KMS-11 (cell line): ENCODE results near the gene MVB12B.

Experiments
- H2AFZ ChIP-seq: fragments of 200-600 bp; sonication (generic); 2 replicates; pipeline ENCODE4 v1.6.1; 2016; ENCODE audit warnings: antibody characterized with exemption, mixed run types, low read depth
- H3K27ac ChIP-seq: fragments of 200-600 bp; sonication (generic); 2 replicates; pipeline ENCODE4 v1.6.1; 2016; ENCODE audit warnings: mild to moderate bottlenecking, mixed run types
- H3K27me3 ChIP-seq: fragments of 200-600 bp; sonication (generic); 2 replicates; pipeline ENCODE4 v1.6.1; 2017; ENCODE audit warnings: mild to moderate bottlenecking, low read depth, mixed run types, moderate library complexity; ENCODE audit not compliant: insufficient read depth
- H3K36me3 ChIP-seq: fragments of 200-600 bp; sonication (generic); 2 replicates; pipeline ENCODE4 v1.6.1; 2017; ENCODE audit warnings: mild to moderate bottlenecking, mixed run types; ENCODE audit not compliant: insufficient read depth
- H3K4me1 ChIP-seq: fragments of 200-600 bp; sonication (generic); 2 replicates; pipeline ENCODE4 v1.6.1; 2016; ENCODE audit warnings: mild to moderate bottlenecking, low read depth, mixed run types; ENCODE audit not compliant: poor library complexity, severe bottlenecking
- H3K4me2 ChIP-seq: fragments of 200-600 bp; sonication (generic); 2 replicates; pipeline ENCODE4 v1.7.0; 2016; ENCODE audit warnings: mild to moderate bottlenecking, mixed run types
- H3K4me3 ChIP-seq: fragments of 200-600 bp; sonication (generic); IDR thresholded peaks from 2 replicates; pipeline ENCODE4 v1.6.1; 2017; ENCODE audit warnings: low read depth, low read length, mixed read lengths; ENCODE audit not compliant: insufficient read depth
- H3K79me2 ChIP-seq: fragments of 200-600 bp; sonication (generic); 2 replicates; pipeline ENCODE4 v1.6.1; 2016; ENCODE audit warnings: low read depth, mixed run types; ENCODE audit not compliant: insufficient read depth
- H3K9ac ChIP-seq: fragments of 200-600 bp; sonication (generic); 2 replicates; pipeline ENCODE4 v1.6.1; 2016; ENCODE audit warnings: mild to moderate bottlenecking, mixed run types
- H4K20me1 ChIP-seq: fragments of 200-600 bp; sonication (generic); 2 replicates; pipeline ENCODE4 v1.6.1; 2016; ENCODE audit warnings: mild to moderate bottlenecking, mixed run types; ENCODE audit not compliant: insufficient read depth
- TF ChIP-seq, protein P1 (sequence below): fragments of 200-600 bp; sonication (generic); conservative IDR thresholded peaks from 2 replicates; pipeline ENCODE4 v1.6.1; 2017; ENCODE audit warnings: low read depth, mild to moderate bottlenecking, antibody characterized with exemption, low read length, moderate library complexity, mixed read lengths

Gene MVB12B

DNA sequence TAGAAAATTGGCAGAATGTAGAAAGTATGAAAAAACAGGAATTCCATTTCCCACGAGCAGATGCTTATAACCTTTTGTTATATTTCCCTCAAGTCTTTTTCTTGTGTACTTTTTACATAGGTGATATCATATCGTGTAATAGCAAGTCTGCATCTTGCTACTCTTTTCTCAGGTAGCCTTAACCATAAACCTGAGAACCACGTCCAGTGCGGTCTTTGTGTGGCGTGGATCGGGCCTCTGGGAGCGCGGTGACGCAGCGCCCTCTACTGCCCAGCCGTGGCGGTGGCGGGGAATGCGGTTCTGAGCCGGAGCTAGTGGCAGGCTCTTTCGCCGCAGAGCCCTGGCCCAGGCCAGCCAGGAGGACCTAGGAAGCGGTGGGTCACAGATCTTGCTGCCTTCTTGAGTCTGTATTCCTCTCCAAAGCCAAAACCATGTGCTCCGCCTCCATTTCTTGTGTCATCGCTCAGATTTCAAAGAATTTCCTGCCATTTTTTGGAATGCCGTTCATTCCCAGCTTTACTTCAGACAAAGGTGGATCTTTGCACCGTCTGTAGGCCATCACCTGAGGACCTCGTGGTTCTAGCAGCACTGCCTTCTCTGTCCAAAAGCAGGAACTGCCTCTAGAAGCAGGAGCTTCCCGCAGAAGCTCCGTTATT lies 71.9 kb downstream of the MVB12B start:
- Histone ChIP-seq H3K4me3 (no peak overlapping the region), H3K4me1 (peaks cover 54% of the 10 kb centered on the region), H3K27ac (peak overlapping the region; percentile 82; the same call in 1 of the 2 replicates), H3K9ac (no peak overlapping the region), H3K79me2 (no peaks in the 10 kb centered on the region), H2AFZ (peak overlapping the region; percentile 8; the same call in 1 of the 2 replicates), H4K20me1 (no peaks in the 10 kb centered on the region), H3K27me3 (no peaks in the 10 kb centered on the region), H3K4me2 (peak overlapping the region; percentile 94), H3K36me3 (no peaks in the 10 kb centered on the region)
- TF ChIP-seq, protein P1, sequence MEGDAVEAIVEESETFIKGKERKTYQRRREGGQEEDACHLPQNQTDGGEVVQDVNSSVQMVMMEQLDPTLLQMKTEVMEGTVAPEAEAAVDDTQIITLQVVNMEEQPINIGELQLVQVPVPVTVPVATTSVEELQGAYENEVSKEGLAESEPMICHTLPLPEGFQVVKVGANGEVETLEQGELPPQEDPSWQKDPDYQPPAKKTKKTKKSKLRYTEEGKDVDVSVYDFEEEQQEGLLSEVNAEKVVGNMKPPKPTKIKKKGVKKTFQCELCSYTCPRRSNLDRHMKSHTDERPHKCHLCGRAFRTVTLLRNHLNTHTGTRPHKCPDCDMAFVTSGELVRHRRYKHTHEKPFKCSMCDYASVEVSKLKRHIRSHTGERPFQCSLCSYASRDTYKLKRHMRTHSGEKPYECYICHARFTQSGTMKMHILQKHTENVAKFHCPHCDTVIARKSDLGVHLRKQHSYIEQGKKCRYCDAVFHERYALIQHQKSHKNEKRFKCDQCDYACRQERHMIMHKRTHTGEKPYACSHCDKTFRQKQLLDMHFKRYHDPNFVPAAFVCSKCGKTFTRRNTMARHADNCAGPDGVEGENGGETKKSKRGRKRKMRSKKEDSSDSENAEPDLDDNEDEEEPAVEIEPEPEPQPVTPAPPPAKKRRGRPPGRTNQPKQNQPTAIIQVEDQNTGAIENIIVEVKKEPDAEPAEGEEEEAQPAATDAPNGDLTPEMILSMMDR: peak; percentile 98

DNA sequence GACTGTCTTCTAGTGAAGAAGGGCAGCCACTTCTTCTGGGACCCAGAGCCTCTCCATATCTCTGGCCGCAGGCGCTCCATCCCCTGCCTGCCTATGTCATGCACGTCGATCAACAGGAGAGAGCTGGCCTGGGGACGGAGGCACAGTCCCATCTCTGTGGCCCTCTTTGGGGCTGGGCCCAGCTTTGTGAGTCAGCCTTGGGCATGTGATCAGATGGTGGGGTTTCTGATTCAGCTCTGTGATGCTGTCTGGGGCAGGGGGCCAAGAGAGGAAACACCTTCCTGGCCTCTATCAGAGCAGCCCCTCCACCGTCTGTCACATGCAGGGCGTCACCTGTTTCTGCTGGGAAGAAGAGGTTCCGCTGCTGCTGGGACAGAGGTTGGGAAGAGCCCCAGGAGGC lies 72.6 kb downstream of the MVB12B start:
- Histone ChIP-seq H3K27ac (no peak overlapping the region), H3K4me2 (no peak overlapping the region), H3K4me3 (no peak overlapping the region), H3K36me3 (no peaks in the 10 kb centered on the region), H4K20me1 (no peaks in the 10 kb centered on the region), H3K9ac (no peak overlapping the region), H3K4me1 (peaks cover 47% of the 10 kb centered on the region), H2AFZ (no peak overlapping the region), H3K79me2 (no peaks in the 10 kb centered on the region), H3K27me3 (no peaks in the 10 kb centered on the region)
- TF ChIP-seq, protein P1: no peak

DNA sequence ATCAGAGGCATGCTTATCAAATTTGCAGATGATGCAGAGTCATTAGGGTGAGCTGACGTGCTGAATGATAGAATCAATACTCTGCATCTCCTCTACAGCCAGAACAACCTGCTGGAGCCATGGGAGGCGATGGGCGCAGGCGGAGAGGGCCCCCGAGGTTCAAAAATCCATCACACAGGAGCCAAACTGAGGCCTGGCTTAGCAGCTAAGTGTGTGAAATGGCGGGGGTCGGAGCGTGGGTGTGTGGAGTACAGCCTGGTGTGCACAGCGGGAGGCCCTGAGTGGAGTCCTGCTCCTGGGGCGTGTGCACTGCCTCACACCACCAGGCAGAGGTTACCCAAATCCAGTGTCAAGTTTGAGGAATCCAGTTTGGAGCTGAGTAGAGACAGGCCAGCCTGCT lies 73.2 kb downstream of the MVB12B start:
- TF ChIP-seq, protein P1: no peak
- no peaks in the 10 kb centered on the region for H3K36me3 ChIP-seq

DNA sequence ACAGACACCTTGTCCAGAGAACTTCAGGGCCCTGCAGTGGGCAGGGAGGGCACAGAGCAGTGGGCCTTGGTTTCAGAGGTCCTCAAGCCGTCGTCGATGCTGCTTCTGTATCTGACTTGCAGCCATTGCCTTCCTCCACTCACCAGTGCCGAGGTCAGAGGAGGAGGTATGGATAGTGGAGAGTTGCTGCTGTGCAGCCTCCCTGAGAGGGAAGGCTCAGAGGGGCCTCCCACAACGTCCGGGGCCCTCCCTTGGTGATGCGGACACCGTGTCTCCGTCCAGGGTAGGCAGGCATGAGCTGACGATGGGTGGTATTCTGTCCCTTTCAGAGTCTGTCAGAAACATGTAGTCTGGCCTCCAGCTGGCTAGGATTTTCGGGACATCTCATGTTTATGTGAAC lies 73.9 kb downstream of the MVB12B start:
- H4K20me1 ChIP-seq: no peaks in the 10 kb centered on the region

More for the DNA sequence above, 73.2 kb downstream of the MVB12B start:
- Histone ChIP-seq H3K79me2 (no peaks in the 10 kb centered on the region), H3K27ac (no peak overlapping the region), H3K4me1 (peaks cover 42% of the 10 kb centered on the region), H3K4me2 (no peak overlapping the region), H3K4me3 (no peak overlapping the region), H3K9ac (no peak overlapping the region), H4K20me1 (no peaks in the 10 kb centered on the region), H3K27me3 (no peaks in the 10 kb centered on the region), H2AFZ (no peak overlapping the region)

More for the DNA sequence above, 73.9 kb downstream of the MVB12B start:
- Histone ChIP-seq H2AFZ (no peak overlapping the region), H3K4me2 (no peak overlapping the region), H3K27ac (no peak overlapping the region), H3K27me3 (no peaks in the 10 kb centered on the region), H3K36me3 (no peaks in the 10 kb centered on the region), H3K9ac (no peak overlapping the region), H3K4me3 (no peak overlapping the region), H3K4me1 (peaks cover 34% of the 10 kb centered on the region), H3K79me2 (no peaks in the 10 kb centered on the region)
- TF ChIP-seq, protein P1: no peak
